Panc1 (cell line): ENCODE results near the gene FBLN1.

Experiments used
- CTCF ChIP-seq: fragments of 450-650 bp; IDR thresholded peaks from 2 replicates; pipeline ENCODE4 v1.5.1; 2017; ENCODE audit warnings: mild to moderate bottlenecking
- REST ChIP-seq, 2 experiments: IDR thresholded peaks; 2 replicates each; pipeline ENCODE4 v1.6.1; 2011 to 2012; ENCODE audit warnings: low read depth in 2 of 2, control low read depth in 1 of 2, low read length in 1 of 2, mild to moderate bottlenecking in 1 of 2, moderate library complexity in 1 of 2; ENCODE audit not compliant: insufficient read depth in 1 of 2

- TF ChIP-seq CTCF (no peak), REST (IDR thresholded peaks at IDR 0.05; ENCODE audit: insufficient read depth in 1 of 2, low read depth in 2 of 2, low read length in 1 of 2) (no peak)
These were observed 9.4 kb upstream of the FBLN1 start for GRCh38 chr22:45493286-45493771.
